ENCODE measurements around the gene ABCC1.
"Not testable (repeated sequence)": the region's sequence is repeated elsewhere in the genome, so short reads cannot be mapped to it uniquely, and the experiment has no call there.

The ABCC1 gene

GRCh38 chr16:16158082-16158658 lies 208.8 kb downstream of the ABCC1 start:
- Histone ChIP-seq H4K20me1 (ENCODE audit: insufficient read depth) (no peaks in the 10 kb centered on the region), H2AFZ (ENCODE audit: low read depth) (no peak overlapping the region), H3K79me2 (ENCODE audit: insufficient read depth, low read depth) (no peaks in the 10 kb centered on the region), H3K27me3 (ENCODE audit: insufficient read depth, low read depth) (no peaks in the 10 kb centered on the region), H3K27ac (no peak overlapping the region), H3K9ac (no peak overlapping the region), H3K4me1 (ENCODE audit: low read depth, poor library complexity, severe bottlenecking) (no peaks in the 10 kb centered on the region), H3K4me2 (no peak overlapping the region), H3K4me3 (IDR thresholded peaks at IDR 0.05; ENCODE audit: insufficient read depth, low read depth, low read length) (no peak overlapping the region), H3K36me3 (ENCODE audit: insufficient read depth) (no peaks in the 10 kb centered on the region)
- no peak for TF ChIP-seq CTCF (conservative IDR thresholded peaks at IDR 0.05; ENCODE audit: low read depth, low read length)

GRCh38 chr16:16158741-16159374 lies 209.4 kb downstream of the ABCC1 start:
- Histone ChIP-seq H3K9ac (no peak overlapping the region), H3K4me1 (ENCODE audit: low read depth, poor library complexity, severe bottlenecking) (peaks cover 2% of the 10 kb centered on the region), H3K27me3 (ENCODE audit: insufficient read depth, low read depth) (no peaks in the 10 kb centered on the region), H3K27ac (no peak overlapping the region), H3K4me3 (IDR thresholded peaks at IDR 0.05; ENCODE audit: insufficient read depth, low read depth, low read length) (no peak overlapping the region), H3K79me2 (ENCODE audit: insufficient read depth, low read depth) (no peaks in the 10 kb centered on the region), H3K36me3 (ENCODE audit: insufficient read depth) (no peaks in the 10 kb centered on the region), H2AFZ (ENCODE audit: low read depth) (no peak overlapping the region), H4K20me1 (ENCODE audit: insufficient read depth) (no peaks in the 10 kb centered on the region), H3K4me2 (no peak overlapping the region)
- no peak for TF ChIP-seq CTCF (conservative IDR thresholded peaks at IDR 0.05; ENCODE audit: low read depth, low read length)

GRCh38 chr16:16159662-16160061 lies 210.2 kb downstream of the ABCC1 start:
- peaks cover 2% of the 10 kb centered on the region for H3K4me1 ChIP-seq (ENCODE audit: low read depth, poor library complexity, severe bottlenecking)

GRCh38 chr16:16161319-16161718 lies 211.9 kb downstream of the ABCC1 start:
- no peaks in the 10 kb centered on the region for H3K27me3 ChIP-seq (ENCODE audit: insufficient read depth, low read depth)
- no peak overlapping the region for H3K9ac ChIP-seq
- peaks cover 2% of the 10 kb centered on the region for H3K4me1 ChIP-seq (ENCODE audit: low read depth, poor library complexity, severe bottlenecking)
- H3K4me2 ChIP-seq: no peak overlapping the region
- no peak overlapping the region for H3K4me3 ChIP-seq (IDR thresholded peaks at IDR 0.05; ENCODE audit: insufficient read depth, low read depth, low read length)
- H3K36me3 ChIP-seq (ENCODE audit: insufficient read depth): no peaks in the 10 kb centered on the region
- TF ChIP-seq CTCF (conservative IDR thresholded peaks at IDR 0.05; ENCODE audit: low read depth, low read length): no peak
- no peaks in the 10 kb centered on the region for H3K79me2 ChIP-seq (ENCODE audit: insufficient read depth, low read depth)
- H2AFZ ChIP-seq (ENCODE audit: low read depth): no peak overlapping the region
- H3K27ac ChIP-seq: no peak overlapping the region
- H4K20me1 ChIP-seq (ENCODE audit: insufficient read depth): no peaks in the 10 kb centered on the region

More at GRCh38 chr16:16159662-16160061, 210.2 kb downstream of the ABCC1 start:
- H4K20me1 ChIP-seq (ENCODE audit: insufficient read depth): no peaks in the 10 kb centered on the region
- no peak overlapping the region for H3K4me3 ChIP-seq (IDR thresholded peaks at IDR 0.05; ENCODE audit: insufficient read depth, low read depth, low read length)
- no peaks in the 10 kb centered on the region for H3K27me3 ChIP-seq (ENCODE audit: insufficient read depth, low read depth)
- no peak overlapping the region for H2AFZ ChIP-seq (ENCODE audit: low read depth)
- H3K36me3 ChIP-seq (ENCODE audit: insufficient read depth): no peaks in the 10 kb centered on the region
- no peak for TF ChIP-seq CTCF (conservative IDR thresholded peaks at IDR 0.05; ENCODE audit: low read depth, low read length)
- no peak overlapping the region for H3K27ac ChIP-seq
- no peak overlapping the region for H3K4me2 ChIP-seq
- no peaks in the 10 kb centered on the region for H3K79me2 ChIP-seq (ENCODE audit: insufficient read depth, low read depth)
- no peak overlapping the region for H3K9ac ChIP-seq

GRCh38 chr16:16161840-16162239 lies 212.4 kb downstream of the ABCC1 start:
- not testable (repeated sequence) for H4K20me1 ChIP-seq (ENCODE audit: insufficient read depth); H3K4me2 ChIP-seq; H3K36me3 ChIP-seq (ENCODE audit: insufficient read depth); H3K4me1 ChIP-seq (ENCODE audit: low read depth, poor library complexity, severe bottlenecking); H3K27me3 ChIP-seq (ENCODE audit: insufficient read depth, low read depth); H3K27ac ChIP-seq; H3K79me2 ChIP-seq (ENCODE audit: insufficient read depth, low read depth); H3K9ac ChIP-seq; H2AFZ ChIP-seq (ENCODE audit: low read depth); H3K4me3 ChIP-seq (IDR thresholded peaks at IDR 0.05; ENCODE audit: insufficient read depth, low read depth, low read length)
